ENCODE results near the gene AAK1.
"Not testable (repeated sequence)": the region's sequence is repeated elsewhere in the genome, so short reads cannot be mapped to it uniquely, and the experiment has no call there.

The AAK1 gene

DNA sequence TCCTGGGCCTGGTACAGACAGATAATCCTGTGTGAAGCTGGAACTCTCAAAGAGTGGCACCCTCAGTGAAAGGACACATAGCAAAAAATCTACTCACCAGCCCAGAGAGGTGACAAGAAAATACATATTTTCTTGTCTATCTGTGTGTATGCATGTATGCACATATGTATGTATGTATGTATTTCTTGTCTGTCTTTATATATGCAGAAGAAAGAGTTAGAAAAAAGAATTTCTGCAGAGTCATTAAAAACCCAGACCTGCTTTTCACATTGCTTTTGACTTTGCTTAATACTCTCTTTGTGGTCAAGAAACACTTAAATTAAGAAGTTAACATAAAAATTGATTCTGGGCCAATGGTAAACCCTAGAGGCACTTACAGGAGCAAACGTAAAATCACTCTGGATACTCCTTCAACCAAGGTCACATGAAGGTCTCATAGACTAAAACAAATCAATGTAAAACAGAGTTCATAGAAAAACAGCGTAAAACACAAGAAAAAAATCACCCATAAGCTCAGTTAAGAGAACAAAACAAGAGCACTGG, 16.5 kb upstream of the AAK1 start:
- DNase-seq (ENCODE audit: low read depth) = no peak

GRCh38 chr2:69659349-69659748, 15.8 kb upstream of the AAK1 start:
- DNase-seq (ENCODE audit: low read depth) = no peak

DNA sequence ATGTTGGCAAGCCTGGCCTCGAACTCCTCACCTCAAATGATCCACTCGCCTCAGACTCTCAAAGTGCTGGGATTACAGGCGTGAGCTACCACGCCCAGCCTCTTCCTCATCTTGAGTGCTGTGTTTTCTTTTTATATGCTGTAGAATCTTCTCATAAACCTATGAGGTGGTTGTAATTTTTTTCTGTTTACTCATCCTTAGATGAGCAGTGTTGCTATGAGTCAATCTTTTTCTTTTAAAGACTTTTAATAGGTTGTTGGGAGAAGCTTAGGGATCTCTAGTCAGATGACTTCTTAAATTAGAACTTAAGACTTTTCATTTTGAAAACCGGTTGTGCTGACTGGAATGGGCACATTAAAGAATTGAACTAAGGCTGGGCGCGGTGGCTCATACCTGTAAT, 8.7 kb upstream of the AAK1 start:
- peak; percentile 87 for DNase-seq (ENCODE audit: low read depth)

DNA sequence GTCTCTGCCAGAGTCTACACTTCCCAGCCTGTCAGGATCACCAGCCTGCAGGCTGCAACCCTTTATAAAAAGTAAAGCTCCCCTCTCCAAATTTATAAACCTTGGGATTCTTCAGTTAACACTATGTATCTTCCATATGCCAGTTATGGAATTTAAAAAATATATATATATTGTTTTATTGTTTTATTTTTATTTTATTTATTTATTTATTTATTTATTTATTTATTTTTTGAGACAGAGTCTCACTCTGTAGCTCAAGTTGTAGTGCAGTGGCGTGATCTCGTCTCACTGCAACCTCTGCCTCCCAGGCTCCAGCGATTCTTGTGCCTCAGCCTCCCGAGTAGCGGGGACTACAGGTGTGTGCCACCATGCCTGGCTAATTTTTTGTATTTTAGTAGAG, 3.7 kb upstream of the AAK1 start:
- not testable (repeated sequence) for DNase-seq (ENCODE audit: low read depth)

DNA sequence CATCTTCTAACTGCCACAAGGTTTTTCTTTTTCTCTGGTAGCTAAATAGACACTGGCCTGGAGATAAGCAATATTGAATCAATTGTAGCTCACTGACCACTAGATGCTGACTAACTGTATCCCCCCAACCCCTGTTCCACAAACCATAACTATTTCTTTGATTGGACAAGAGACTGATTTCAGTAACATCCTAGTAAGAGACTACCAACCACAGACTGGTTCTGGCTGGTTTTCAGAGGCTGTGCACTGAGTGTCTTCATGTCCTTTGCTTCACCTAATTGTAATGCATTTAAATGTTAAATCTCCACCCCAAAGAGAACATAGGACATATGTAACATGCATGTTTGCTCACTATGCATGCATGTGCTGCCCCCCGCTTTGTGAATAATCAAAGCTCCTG, 3.2 kb upstream of the AAK1 start:
- no peak for DNase-seq (ENCODE audit: low read depth)

DNA sequence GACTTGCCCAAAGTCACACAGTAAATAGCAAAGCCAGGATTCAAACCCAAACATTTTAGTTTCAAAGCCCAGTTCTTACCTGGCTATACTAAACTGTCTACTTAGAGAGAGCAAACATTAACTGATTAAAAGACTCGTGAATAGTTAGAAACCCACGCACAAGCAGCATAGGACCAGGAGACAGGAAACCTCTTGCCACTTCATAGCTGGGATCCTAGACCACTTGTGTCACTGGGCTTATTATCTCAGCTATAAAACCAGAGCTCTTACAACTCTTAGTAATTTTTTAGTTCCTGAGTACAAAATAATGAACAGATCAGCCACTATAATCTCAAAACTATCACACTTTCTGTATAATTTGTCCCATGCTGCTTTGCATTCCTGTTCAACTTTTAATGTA, 2.4 kb upstream of the AAK1 start:
- DNase-seq (ENCODE audit: low read depth) = no peak

GRCh38 chr2:69645031-69645431, 1.5 kb upstream of the AAK1 start:
- DNase-seq (ENCODE audit: low read depth) = no peak

DNA sequence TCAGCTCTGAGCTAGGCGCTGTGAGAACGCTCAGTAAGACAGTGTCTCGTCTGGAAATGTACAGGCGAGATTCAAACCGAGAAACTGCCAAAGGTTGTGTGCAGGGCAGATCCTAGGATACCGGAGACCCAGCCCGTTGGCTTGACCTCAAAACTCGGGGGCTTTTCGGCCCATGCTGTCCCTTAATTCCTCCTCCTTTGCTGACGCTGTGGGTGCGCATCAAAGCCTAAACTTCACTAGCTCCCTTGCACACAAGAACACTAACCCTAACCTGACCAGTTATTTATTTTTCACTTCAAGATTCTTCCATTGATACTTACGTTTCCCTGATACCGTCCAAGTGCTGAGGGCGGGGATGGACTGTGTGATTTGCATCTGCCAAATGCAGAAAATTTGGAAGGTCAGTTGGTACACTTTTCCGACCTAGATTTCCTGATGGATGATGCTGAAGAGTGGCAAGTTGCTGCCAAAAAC, 1.0 kb upstream of the AAK1 start:
- DNase-seq (ENCODE audit: low read depth) = no peak

DNA sequence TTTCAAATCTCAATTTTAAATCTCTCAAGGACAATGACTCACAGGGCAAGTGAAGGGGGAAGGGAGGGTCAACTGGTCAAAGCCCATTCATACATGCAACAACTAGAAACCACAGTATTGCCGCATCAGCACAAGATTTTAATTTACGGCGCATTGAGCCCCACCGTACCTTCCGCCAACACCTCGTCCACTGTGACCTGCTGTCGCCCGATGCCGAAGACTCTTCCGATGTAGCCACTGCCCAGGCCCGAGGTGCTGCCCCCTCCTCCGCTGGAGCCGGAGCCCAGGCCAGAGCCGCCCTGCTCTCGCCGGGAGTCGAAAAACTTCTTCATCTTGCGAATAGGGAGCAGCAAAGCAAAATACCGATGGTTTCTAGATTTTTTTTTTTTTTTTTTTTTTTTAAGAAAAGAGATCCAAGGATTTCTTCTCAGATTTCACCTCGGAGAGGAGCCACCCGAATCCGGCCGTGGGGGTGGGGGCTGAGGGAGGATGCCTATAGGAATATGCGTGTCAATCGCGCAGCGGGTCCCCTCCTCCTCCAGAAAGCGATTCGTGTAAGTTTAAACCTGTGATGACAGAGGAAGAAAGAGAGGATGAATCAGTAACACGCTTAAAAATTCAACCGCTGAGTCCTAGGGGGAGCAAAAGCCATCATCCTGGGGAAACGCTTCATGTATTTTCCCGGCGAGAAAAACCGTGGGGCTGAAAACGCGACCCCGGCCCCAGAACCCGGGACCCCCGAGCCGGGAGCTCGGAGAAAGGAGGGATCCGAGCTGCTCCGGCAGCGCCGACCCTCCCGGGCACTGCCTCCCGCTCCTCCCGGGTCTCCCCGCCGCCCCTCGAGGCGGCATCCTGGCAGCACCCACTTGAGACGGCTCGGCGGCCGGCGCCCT, 584 bp downstream of the AAK1 start:
- peak; percentile 34 for DNase-seq (ENCODE audit: low read depth)

- no peak for DNase-seq (ENCODE audit: low read depth)
Measured at GRCh38 chr2:69641887-69642708, 1.4 kb downstream of the AAK1 start.

DNA sequence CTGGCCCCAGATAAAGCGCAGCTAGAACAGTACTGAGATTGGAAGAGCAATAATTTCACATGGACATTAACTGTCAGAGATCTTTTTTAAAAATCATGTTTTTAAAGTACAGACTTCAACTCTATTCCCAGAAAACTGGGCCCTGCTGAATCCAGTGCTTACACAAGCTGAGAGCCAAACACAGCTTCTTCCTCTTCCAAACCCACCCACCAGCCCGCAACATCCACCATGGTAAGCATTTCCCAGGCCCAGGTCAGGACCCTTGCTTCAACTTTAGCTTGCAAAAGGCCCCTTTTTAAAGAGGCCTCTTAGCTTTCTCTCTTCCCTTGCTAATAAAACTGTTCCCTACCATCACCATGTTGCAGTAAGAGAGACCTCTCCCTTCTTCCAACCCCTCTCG, 2.1 kb downstream of the AAK1 start:
- no peak for DNase-seq (ENCODE audit: low read depth)

- no peak for DNase-seq (ENCODE audit: low read depth)
Measured at GRCh38 chr2:69639266-69639665, 4.3 kb downstream of the AAK1 start.

- DNase-seq (ENCODE audit: low read depth) = no peak
Measured at GRCh38 chr2:69638630-69639029, 4.9 kb downstream of the AAK1 start.

DNA sequence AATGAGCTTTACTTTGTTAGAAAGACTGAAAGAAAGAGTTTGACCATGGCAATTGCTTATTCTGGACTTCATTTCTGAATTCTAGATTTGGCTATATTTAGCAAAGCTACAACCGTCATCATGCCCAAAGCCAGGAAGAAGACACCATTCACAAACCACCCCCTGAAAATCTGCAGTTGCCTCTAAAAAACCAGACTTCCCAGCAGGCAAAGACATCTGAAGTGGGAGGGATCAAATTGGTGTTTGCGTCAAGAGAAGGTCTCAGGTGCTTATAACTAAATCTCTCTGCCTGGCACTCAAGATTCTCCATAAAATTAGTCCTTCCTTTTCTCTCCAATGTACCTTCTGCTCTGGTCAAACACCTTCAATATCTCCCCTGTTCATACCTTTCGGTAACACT, 5.6 kb downstream of the AAK1 start:
- no peak for DNase-seq (ENCODE audit: low read depth)

DNA sequence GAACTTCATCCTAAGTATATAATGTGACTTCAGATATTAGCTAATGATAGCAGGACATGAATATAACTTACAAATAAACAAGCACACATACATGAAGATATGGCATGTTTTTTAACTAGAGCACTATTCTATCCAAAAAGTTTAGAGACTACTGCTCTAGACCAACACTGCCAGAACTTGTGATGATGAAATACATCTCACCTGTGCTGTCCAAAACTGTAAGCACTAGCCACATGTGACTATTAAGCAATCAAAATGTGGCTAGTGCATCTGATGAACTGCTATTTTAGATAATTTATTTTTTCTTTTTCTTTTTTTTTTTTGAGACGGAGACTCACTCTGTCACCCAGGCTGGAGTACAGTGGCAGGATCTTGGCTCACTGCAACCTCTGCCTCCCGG, 7.1 kb downstream of the AAK1 start:
- DNase-seq (ENCODE audit: low read depth) = no peak

DNA sequence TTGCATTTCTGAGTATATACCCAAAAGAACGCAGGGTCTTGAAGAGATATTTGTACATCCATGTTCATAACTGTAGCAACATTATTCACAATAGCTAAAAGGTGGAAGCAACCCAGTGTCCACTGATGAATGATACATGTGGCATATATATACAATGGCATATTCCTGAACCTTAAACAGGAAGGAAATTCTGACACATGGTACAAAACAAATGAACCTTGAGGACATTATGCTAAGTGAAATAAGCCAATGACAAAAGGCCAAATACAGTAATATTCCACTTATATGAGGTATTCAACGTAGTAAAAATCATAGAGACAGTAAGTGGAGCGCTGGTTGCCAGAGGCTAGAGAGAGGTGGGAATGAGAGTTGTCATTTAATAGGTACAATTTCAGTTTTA, 8.1 kb downstream of the AAK1 start:
- DNase-seq (ENCODE audit: low read depth) = no peak

GRCh38 chr2:69634196-69634821, 9.2 kb downstream of the AAK1 start:
- DNase-seq (ENCODE audit: low read depth) = no peak

DNA sequence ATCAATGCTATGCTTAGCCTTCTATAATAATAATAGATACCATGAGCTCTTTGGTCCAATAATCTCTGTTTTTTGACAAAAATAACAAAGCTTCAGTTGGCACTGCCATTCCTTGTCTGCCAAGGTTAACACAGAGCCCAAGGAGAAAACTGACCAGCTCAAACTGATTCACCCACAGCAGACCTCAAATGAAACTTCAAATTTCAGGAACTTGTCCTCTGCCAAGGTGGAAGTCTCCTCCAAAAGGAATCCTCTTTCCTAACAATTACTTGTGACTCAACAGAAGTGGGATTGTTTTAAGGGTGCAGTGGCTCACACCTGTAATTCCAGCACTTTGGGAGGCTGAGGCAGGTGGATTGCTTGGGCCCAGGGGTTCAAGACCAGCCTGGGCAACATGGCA, 12.1 kb downstream of the AAK1 start:
- DNase-seq (ENCODE audit: low read depth) = no peak

- no peak for DNase-seq (ENCODE audit: low read depth)
Measured at GRCh38 chr2:69629921-69630608, 13.5 kb downstream of the AAK1 start.

GRCh38 chr2:69628325-69629021, 15.1 kb downstream of the AAK1 start:
- no peak for DNase-seq (ENCODE audit: low read depth)

Measured in GM04503 (cell line).